Spleen (tissue), 7 donors: ENCODE measurements around the gene FMOD.

ENCODE experiments used
- CTCF ChIP-seq, 11 experiments: fragments of 200-600 bp in 7 of 11; fragments of 450-650 bp in 4 of 11; sonication (generic) in 4 of 11; IDR thresholded peaks in 8 of 11; conservative IDR thresholded peaks in 3 of 11; 1 replicate in 7 of 11; 2 replicates in 4 of 11; pipeline versions ENCODE4 v1.4.0 to v1.8.0; 2016 to 2021; ENCODE audit warnings: antibody characterized with exemption in 11 of 11, inconsistent platforms in 4 of 11, mild to moderate bottlenecking in 1 of 11
- POLR2A ChIP-seq, 3 donors: fragments of 450-650 bp; IDR thresholded peaks; one replicate each; pipeline ENCODE4 v1.5.1; 2017; ENCODE audit warnings: antibody characterized with exemption in 3 of 3, mild to moderate bottlenecking in 1 of 3
- donor health status: DM: no; HTN: no; CAD: no; lungs with moderate emphysema.
- donor health status: DM: no; HTN: no; CAD: no.
- donor health status: DM: no; HTN: no; CAD: no.

- TF ChIP-seq CTCF (IDR thresholded peaks at IDR 0.05 in 8 of 11, conservative IDR thresholded peaks at IDR 0.05 in 3 of 11) (no peak), POLR2A (IDR thresholded peaks at IDR 0.05) (no peak)
Observed at GRCh38 chr1:203331224-203331623, 19.7 kb downstream of the FMOD start.
